Loucy (cell line): ENCODE data around the gene IDS.

Source experiments
- H2AFZ ChIP-seq: fragments of 200-600 bp; sonication (generic); 2 replicates; pipeline ENCODE4 v1.6.0; 2016; ENCODE audit warnings: antibody characterized with exemption, mild to moderate bottlenecking, low read length, moderate library complexity
- H3F3A ChIP-seq: fragments of 200-600 bp; 2 replicates; pipeline ENCODE4 v1.6.0; 2016; ENCODE audit warnings: antibody characterized with exemption, low read depth, mild to moderate bottlenecking
- H3K27me3 ChIP-seq: fragments of 200-600 bp; sonication (generic); 2 replicates; pipeline ENCODE4 v1.6.1; 2014; ENCODE audit warnings: low read length, mild to moderate bottlenecking; ENCODE audit not compliant: insufficient read depth, poor library complexity, severe bottlenecking
- H3K36me3 ChIP-seq: fragments of 200-600 bp; sonication (generic); 2 replicates; pipeline ENCODE4 v1.6.1; 2016; ENCODE audit warnings: low read length; ENCODE audit not compliant: insufficient read depth
- H3K4me1 ChIP-seq: fragments of 200-600 bp; sonication (generic); 2 replicates; pipeline ENCODE4 v1.5.1; 2014; ENCODE audit warnings: low read length, mild to moderate bottlenecking; ENCODE audit not compliant: insufficient read depth, poor library complexity, severe bottlenecking
- H3K4me2 ChIP-seq: fragments of 200-600 bp; sonication (generic); 2 replicates; pipeline ENCODE4 v1.6.0; 2014; ENCODE audit warnings: antibody characterized with exemption, low read length, low read depth, mild to moderate bottlenecking; ENCODE audit not compliant: poor library complexity, severe bottlenecking
- H3K4me3 ChIP-seq: fragments of 200-600 bp; sonication (generic); 2 replicates; pipeline ENCODE4 v1.5.1; 2014; ENCODE audit warnings: low read length, mild to moderate bottlenecking, mixed read lengths; ENCODE audit not compliant: poor library complexity, severe bottlenecking
- H3K79me2 ChIP-seq: fragments of 200-600 bp; sonication (generic); 2 replicates; pipeline ENCODE4 v1.6.1; 2014; ENCODE audit warnings: low read length; ENCODE audit not compliant: insufficient read depth
- H3K9ac ChIP-seq: fragments of 200-600 bp; sonication (generic); 2 replicates; pipeline ENCODE4 v1.6.0; 2014; ENCODE audit warnings: mild to moderate bottlenecking, low read depth, low read length, moderate library complexity; ENCODE audit not compliant: poor library complexity, severe bottlenecking
- H3K9me2 ChIP-seq: fragments of 200-600 bp; sonication (generic); replicated peaks from 2 replicates; pipeline ENCODE4 v1.6.1; 2016; ENCODE audit warnings: low read depth, low read length, mixed read lengths
- H3K9me3 ChIP-seq: fragments of 200-600 bp; sonication (generic); 2 replicates; pipeline ENCODE4 v1.6.1; 2014; ENCODE audit warnings: mild to moderate bottlenecking, antibody characterized with exemption, low read length, low read depth; ENCODE audit not compliant: insufficient read depth
- H4K20me1 ChIP-seq: fragments of 200-600 bp; sonication (generic); 2 replicates; pipeline ENCODE4 v1.6.0; 2014; ENCODE audit warnings: antibody characterized with exemption, low read length, mild to moderate bottlenecking; ENCODE audit not compliant: insufficient read depth, poor library complexity, severe bottlenecking
- EZH2phosphoT487 ChIP-seq: fragments of 200-600 bp; IDR thresholded peaks from 2 replicates; pipeline ENCODE4 v1.6.1; 2018; ENCODE audit warnings: antibody characterized with exemption, mild to moderate bottlenecking, moderate library complexity, borderline replicate concordance
- TF ChIP-seq, protein P1 (sequence below): fragments of 200-600 bp; sonication (generic); conservative IDR thresholded peaks from 2 replicates; pipeline ENCODE4 v1.5.1; 2014; ENCODE audit warnings: mild to moderate bottlenecking, antibody characterized with exemption, low read length

IDS gene

DNA sequence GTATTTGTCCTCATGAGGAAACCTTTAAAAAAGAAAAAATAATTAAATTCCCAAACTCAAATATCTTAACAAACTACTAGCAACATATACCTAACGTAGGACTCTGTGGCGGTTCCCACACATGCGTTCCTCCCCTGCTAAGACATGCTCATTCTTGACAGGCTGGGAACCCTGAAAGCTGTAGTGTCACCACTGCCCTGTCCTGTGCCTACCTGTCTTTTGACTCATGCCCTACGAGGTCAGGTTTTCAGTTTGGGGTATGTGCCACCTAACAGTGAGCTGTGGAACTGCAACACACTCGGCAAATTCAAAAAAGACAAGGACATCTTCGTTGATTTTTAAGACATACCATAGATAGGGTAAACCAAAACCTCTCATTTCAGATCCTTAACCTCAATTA lies 17.8 kb downstream of the IDS start:
- Histone ChIP-seq H3K4me1 (peaks cover 6% of the 10 kb centered on the region), H2AFZ (no peak overlapping the region), H3K9me2 (no peaks in the 10 kb centered on the region), H3F3A (no peaks in the 10 kb centered on the region), H3K4me2 (peak overlapping the region; percentile 37), H3K9me3 (no peaks in the 10 kb centered on the region), H3K79me2 (no peaks in the 10 kb centered on the region), H3K4me3 (no peak overlapping the region), H3K36me3 (peaks cover 38% of the 10 kb centered on the region; the same call in 1 of the 2 replicates), H4K20me1 (no peaks in the 10 kb centered on the region), H3K27me3 (no peaks in the 10 kb centered on the region), H3K9ac (no peak overlapping the region)
- TF ChIP-seq EZH2phosphoT487: no peak
- TF ChIP-seq, protein P1, sequence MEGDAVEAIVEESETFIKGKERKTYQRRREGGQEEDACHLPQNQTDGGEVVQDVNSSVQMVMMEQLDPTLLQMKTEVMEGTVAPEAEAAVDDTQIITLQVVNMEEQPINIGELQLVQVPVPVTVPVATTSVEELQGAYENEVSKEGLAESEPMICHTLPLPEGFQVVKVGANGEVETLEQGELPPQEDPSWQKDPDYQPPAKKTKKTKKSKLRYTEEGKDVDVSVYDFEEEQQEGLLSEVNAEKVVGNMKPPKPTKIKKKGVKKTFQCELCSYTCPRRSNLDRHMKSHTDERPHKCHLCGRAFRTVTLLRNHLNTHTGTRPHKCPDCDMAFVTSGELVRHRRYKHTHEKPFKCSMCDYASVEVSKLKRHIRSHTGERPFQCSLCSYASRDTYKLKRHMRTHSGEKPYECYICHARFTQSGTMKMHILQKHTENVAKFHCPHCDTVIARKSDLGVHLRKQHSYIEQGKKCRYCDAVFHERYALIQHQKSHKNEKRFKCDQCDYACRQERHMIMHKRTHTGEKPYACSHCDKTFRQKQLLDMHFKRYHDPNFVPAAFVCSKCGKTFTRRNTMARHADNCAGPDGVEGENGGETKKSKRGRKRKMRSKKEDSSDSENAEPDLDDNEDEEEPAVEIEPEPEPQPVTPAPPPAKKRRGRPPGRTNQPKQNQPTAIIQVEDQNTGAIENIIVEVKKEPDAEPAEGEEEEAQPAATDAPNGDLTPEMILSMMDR: peak; percentile 48

DNA sequence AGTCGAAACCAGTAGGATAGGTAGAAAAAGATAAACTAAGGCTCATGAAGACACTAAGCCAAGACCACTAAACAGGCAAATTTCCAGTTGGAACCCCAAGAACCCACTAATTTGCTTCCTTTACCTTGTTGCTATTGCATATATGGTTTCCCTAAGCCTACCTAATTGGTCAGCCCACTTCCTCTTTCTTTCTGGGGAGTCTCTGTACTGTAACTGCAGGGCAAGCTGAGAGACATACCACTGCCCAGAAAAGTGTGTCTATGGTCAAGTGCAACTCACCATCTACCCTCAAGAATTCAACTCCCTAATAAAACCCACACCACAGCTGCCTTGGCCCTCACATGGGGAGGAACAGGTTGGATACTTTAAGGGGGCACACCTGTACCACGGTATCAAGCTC lies 28.6 kb downstream of the IDS start:
- H3K27me3 ChIP-seq: no peaks in the 10 kb centered on the region
- no peak overlapping the region for H3K4me3 ChIP-seq
- TF ChIP-seq, protein P1: no peak
- TF ChIP-seq EZH2phosphoT487: no peak
- H3K36me3 ChIP-seq: no peaks in the 10 kb centered on the region; the same call in 1 of the 2 replicates
- no peaks in the 10 kb centered on the region for H3F3A ChIP-seq
- H3K9ac ChIP-seq: no peak overlapping the region
- H2AFZ ChIP-seq: no peak overlapping the region
- no peaks in the 10 kb centered on the region for H3K4me1 ChIP-seq
- no peaks in the 10 kb centered on the region for H3K79me2 ChIP-seq
- no peak overlapping the region for H3K4me2 ChIP-seq
- H3K9me2 ChIP-seq: no peaks in the 10 kb centered on the region
- H4K20me1 ChIP-seq: no peaks in the 10 kb centered on the region
- H3K9me3 ChIP-seq: no peaks in the 10 kb centered on the region

DNA sequence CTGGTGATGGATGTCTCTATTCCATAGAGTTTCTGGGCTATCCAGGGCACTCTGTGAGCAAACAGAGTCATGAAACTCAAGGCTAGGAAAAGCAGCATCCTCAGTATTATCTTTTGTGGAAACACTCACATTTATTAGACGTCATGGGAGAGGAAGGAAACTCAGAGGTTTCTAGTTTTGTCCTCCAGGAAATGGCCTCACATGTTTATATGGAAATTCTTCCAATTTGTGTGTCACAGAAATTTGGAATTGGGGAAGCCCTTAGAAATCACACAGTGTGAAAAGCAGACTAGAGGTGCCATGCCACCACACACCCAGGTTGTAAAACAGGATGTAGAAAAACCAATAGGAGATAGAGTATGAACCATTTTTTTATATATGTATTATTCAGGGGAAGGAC lies 31.1 kb downstream of the IDS start:
- no peaks in the 10 kb centered on the region for H3K79me2 ChIP-seq

More for the DNA sequence above, 31.1 kb downstream of the IDS start:
- Histone ChIP-seq H3K9me2 (no peaks in the 10 kb centered on the region), H3F3A (no peaks in the 10 kb centered on the region), H3K4me1 (no peaks in the 10 kb centered on the region), H3K36me3 (no peaks in the 10 kb centered on the region; the same call in 1 of the 2 replicates), H3K9me3 (no peaks in the 10 kb centered on the region), H2AFZ (no peak overlapping the region), H3K4me2 (no peak overlapping the region), H4K20me1 (no peaks in the 10 kb centered on the region), H3K4me3 (no peak overlapping the region), H3K27me3 (no peaks in the 10 kb centered on the region), H3K9ac (no peak overlapping the region)
- TF ChIP-seq EZH2phosphoT487: no peak
- TF ChIP-seq, protein P1: no peak
